G401 (cell line): Measurements from ENCODE around the gene CTNND2. TPM values are rescaled to one million over a fixed set of nuclear protein-coding genes. Genes with fewer than 3 reads are reported as not detected.
"Not testable (repeated sequence)": the region's sequence is repeated elsewhere in the genome, so short reads cannot be mapped to it uniquely, and the experiment has no call there.

Experiments used
- DNase-seq: peaks from one replicate; pipeline ENCODE4 v3.0.0-alpha.2; 2015; ENCODE audit warnings: low spot score
- in situ Hi-C: cut with HindIII; loops from 2 replicates; pipeline ENCODE4 v1.10.0; 2016; ENCODE audit warnings: low sequenced_read_pairs, mixed read lengths
- total RNA-seq: library from RNA; depleted of rRNA; stranded (reverse); fragments of >200 nt; shearing (Covaris generic); gene quantifications from 2 replicates; pipeline ENCODE4 v1.2.3, GENCODE V29; 2014

The CTNND2 gene
- total RNA-seq, 1 experiment from 2014 or later: not detected

DNA sequence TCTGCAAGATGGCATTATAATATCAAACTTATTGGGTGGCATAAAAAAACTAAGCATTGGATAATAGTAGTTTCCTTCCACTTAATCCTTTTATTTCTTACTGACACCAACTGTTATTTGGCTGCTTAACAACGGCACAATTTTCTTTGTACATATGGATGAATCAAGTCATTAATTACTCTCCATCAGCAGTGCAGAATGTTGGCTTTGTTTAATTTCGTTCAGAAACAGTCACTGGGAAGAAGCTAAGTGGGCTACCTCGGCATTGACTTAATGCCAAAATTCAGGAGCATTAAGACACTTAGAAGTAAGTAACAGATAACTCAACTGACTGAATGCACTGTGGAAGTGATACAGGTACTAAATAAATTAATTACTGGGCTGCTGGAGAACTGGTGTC is 460.4 kb downstream of the CTNND2 start:
- in situ Hi-C loops: no loop called here

GRCh38 chr5:11432116-11432515 is 472.1 kb downstream of the CTNND2 start:
- in situ Hi-C loops: no loop called here
- no peak for DNase-seq

More for the DNA sequence above, 460.4 kb downstream of the CTNND2 start:
- peak; percentile 18 for DNase-seq

DNA sequence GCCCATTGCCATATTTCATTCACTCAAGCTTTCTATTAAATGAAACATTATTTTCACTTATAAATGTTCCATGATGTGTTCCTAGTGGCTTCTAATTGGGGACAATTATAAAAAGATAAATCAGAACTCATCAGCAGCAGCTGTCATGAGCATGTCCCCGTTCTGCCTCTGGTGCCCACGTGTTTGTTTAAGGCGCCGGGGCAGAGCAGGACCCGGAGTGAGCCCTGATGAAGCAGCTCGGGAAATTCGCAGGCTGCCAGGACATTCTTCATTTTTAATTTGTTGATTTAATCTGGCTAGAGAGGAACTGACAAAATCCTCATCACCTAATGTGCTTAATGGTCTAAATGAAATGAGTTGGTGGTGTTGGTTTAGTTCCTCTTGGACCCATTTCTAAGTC is 475.0 kb downstream of the CTNND2 start:
- in situ Hi-C loops: no loop called here
- DNase-seq: no peak

GRCh38 chr5:11427569-11427968 is 476.7 kb downstream of the CTNND2 start:
- DNase-seq: no peak
- in situ Hi-C loops: no loop called here

GRCh38 chr5:11426442-11426841 is 477.8 kb downstream of the CTNND2 start:
- no peak for DNase-seq
- in situ Hi-C loops: no loop called here

GRCh38 chr5:11422342-11422741 is 481.9 kb downstream of the CTNND2 start:
- in situ Hi-C loops: no loop called here
- no peak for DNase-seq

- no peak for DNase-seq
- in situ Hi-C loops: no loop called here
Measured at GRCh38 chr5:11420969-11421368, 483.3 kb downstream of the CTNND2 start.

- in situ Hi-C loops: no loop called here
- no peak for DNase-seq
Measured at GRCh38 chr5:11415751-11416150, 488.5 kb downstream of the CTNND2 start.

- in situ Hi-C loops, DNase-seq: not testable (repeated sequence)
Measured at GRCh38 chr5:11414732-11415131, 489.5 kb downstream of the CTNND2 start.

DNA sequence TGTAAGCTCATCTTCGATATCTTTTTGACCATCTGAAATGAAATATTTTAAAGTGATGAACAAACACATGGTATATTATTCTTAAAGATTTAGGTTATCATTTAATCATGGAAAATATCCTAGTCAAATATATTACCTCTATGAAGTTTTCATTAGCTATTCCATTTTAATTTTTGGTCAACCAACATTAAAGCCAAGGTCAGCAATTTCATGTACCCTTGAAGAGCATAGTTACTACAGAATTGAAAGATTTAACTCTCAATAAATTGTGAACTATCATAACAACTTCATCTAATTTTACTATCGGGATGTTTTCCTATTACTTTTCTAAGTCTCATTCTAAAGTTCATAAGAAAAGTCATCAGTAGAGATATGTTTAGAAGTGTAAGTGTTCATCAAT is 492.6 kb downstream of the CTNND2 start:
- no peak for DNase-seq
- in situ Hi-C loops: no loop called here

GRCh38 chr5:11407556-11408145 is 496.6 kb downstream of the CTNND2 start:
- DNase-seq: no peak
- in situ Hi-C loops: no loop called here

DNA sequence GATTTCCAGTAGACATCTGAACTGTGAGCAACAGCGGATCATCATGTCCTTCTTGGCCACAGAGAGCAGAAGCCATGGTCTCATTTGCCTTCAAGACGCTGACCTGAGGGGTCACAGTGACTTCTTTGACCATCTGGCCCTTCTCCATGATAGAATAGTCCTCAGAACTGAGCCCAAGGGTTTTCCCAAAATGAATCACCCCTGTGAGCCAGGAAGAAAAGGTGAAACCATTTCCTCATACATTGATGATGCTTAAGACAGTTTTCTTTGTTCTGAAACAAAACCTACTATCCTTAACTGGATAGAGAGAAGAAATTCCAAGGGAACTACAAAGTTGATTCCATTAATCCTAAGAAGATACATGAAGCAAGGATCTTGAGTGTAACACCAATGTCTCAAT is 503.9 kb downstream of the CTNND2 start:
- in situ Hi-C loops: no loop called here
- DNase-seq: no peak

- in situ Hi-C loops: no loop called here
- no peak for DNase-seq
Measured at GRCh38 chr5:11398728-11399127, 505.5 kb downstream of the CTNND2 start.

DNA sequence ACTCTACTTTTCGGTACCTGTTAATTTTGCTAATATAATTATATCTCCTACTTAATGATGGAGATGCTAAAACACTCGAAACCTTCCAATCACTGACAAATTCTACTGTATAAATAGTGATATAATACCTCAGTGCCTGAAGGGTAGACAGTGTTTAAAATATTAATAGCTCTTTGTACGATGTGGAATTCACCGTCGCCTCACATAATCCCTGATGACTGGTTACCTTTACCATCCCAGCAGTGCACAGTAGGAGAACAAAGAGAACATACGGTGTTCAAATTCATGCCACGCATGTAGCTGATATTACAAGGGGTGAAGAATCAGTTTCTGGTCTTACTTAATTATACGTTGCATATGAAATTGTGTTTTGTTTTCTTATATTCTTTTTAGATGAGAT is 506.7 kb downstream of the CTNND2 start:
- no peak for DNase-seq
- in situ Hi-C loops: no loop called here

DNA sequence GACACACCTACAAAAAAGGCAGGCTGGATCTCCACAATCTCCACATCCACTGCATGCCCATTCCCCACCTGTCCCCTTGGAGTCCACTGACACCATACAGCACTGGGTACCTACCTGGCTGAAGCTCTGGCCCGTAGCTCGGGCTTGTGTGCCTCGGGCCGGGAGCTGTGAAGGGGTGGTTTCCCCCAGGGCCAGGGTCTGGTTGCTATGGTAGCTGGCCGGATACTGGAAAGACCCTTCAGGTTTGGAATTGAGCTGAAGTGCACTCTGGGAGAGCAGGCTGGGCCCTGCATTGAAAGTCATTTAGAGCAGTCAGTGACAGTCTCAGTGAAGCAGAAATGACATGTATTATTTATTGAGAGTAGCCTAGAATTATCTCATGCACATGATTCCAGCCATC is 507.3 kb downstream of the CTNND2 start:
- no peak for DNase-seq
- in situ Hi-C loops: no loop called here

DNA sequence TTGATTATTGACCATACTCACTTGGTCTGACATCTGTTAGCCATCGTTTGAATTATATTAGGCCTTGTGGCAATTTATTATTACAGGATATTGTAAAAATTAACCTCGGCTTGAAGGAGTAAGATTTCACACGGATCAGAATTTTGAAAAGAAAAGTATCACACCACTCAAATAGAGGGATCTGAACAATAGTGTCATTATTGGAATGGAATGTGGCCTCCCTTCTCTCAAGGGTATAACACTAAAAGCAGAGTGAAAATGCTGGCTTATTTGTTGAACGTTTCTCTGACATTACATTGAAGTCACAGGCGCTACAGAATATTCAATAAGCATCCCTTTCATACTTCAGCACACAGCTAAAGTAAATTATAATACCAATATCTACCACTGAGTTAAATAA is 509.3 kb downstream of the CTNND2 start:
- no peak for DNase-seq

GRCh38 chr5:11390291-11390767 is 513.9 kb downstream of the CTNND2 start:
- no peak for DNase-seq
- in situ Hi-C loops: no loop called here

More for the DNA sequence above, 509.3 kb downstream of the CTNND2 start:
- in situ Hi-C loops: no loop called here

GRCh38 chr5:11387382-11387781 is 516.9 kb downstream of the CTNND2 start:
- in situ Hi-C loops: no loop called here

GRCh38 chr5:11386398-11386797 is 517.8 kb downstream of the CTNND2 start:
- in situ Hi-C loops: no loop called here
- no peak for DNase-seq

More at GRCh38 chr5:11387382-11387781, 516.9 kb downstream of the CTNND2 start:
- peak; percentile 21 for DNase-seq

GRCh38 chr5:11385901-11386293 is 518.3 kb downstream of the CTNND2 start:
- DNase-seq: peak; percentile 52
- in situ Hi-C loops: no loop called here

DNA sequence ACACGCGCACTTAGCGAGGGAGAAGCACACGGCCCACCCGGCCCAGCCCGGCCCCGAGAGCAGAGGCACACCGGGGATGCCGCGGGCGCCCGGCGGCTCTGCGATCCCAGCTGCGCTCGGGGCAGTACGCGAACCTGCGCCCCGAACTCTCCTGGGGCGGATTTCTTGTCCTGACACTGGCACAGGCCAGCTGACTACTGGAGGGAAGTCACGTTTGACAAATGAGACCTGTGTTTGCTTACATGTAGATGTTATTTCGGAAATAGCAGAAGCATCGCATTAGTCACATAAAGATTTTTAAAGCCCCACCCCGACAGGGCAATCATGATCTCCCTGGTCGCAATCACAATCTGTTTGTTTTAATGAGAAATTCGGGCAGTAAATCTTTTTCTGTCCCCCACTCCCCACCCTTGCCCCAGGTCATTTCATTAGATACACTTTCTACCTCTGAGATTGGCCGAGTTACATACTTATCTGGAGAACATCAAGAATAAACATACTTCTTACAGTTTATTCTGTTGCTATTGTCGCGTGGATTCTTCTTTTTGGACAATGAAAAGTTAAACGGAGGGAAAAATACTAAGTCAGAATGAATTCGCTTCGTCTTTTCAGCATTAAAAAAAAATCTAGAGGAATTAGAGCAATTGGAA is 518.9 kb downstream of the CTNND2 start:
- DNase-seq: peak; percentile 20
- in situ Hi-C loops: no loop called here
